Esophagus (tissue), 2 donors: ENCODE measurements around the gene CYB5B. TPM values are rescaled to one million over a fixed set of nuclear protein-coding genes. Genes with fewer than 3 reads are reported as not detected.

Experiments used
- H3K27ac ChIP-seq, 2 donors: one replicate each; pipeline ENCODE4 v1.5.1; 2013; ENCODE audit warnings: low read depth in 2 of 2, mild to moderate bottlenecking in 2 of 2, inconsistent platforms in 1 of 2, low read length in 1 of 2, moderate library complexity in 1 of 2
- H3K27me3 ChIP-seq, 2 donors: one replicate each; pipeline ENCODE4 v1.6.1; 2013; ENCODE audit warnings: low read length in 2 of 2, control low read depth in 1 of 2, mild to moderate bottlenecking in 1 of 2; ENCODE audit not compliant: insufficient read depth in 2 of 2, control insufficient read depth in 1 of 2
- H3K36me3 ChIP-seq, 2 donors: one replicate each; pipeline ENCODE4 v1.6.1; 2013; ENCODE audit warnings: low read length in 1 of 2; ENCODE audit not compliant: control insufficient read depth in 2 of 2, insufficient read depth in 2 of 2
- H3K4me1 ChIP-seq, 2 donors: one replicate each; pipeline ENCODE4 v1.6.1; 2013; ENCODE audit warnings: low read length in 1 of 2; ENCODE audit not compliant: control insufficient read depth in 2 of 2, insufficient read depth in 2 of 2
- H3K4me3 ChIP-seq, 2 donors: one replicate each; pipeline ENCODE4 v1.5.1; 2013; ENCODE audit warnings: low read length in 2 of 2, mild to moderate bottlenecking in 2 of 2, low read depth in 1 of 2, moderate library complexity in 1 of 2
- H3K9me3 ChIP-seq, 2 donors: one replicate each; pipeline ENCODE4 v1.6.1; 2013; ENCODE audit warnings: mild to moderate bottlenecking in 2 of 2, low read depth in 1 of 2, low read length in 1 of 2, moderate library complexity in 1 of 2; ENCODE audit not compliant: control insufficient read depth in 2 of 2, insufficient read depth in 1 of 2
- WGBS, 2 donors: extraction: QIAGEN DNeasy Blood & Tissue Kit; methylation state at CpG; one replicate each; pipeline ENCODE4 v1.1.7; 2013; 5-methylcytosine and 5-hydroxymethylcytosine counted together
- polyA plus RNA-seq, 2 donors: library from polyadenylated mRNA; stranded (reverse); fragments of 200-250 nt; gene quantifications; one replicate each; pipeline ENCODE4 v1.2.3, GENCODE V29; 2013
- donor health status: healthy with polysubstance abuse.
- donor health status: Bipolar disorder and iron deficiency.

The CYB5B gene
- polyA plus RNA-seq, 2 donors = 41.1 to 64.9 TPM

DNA sequence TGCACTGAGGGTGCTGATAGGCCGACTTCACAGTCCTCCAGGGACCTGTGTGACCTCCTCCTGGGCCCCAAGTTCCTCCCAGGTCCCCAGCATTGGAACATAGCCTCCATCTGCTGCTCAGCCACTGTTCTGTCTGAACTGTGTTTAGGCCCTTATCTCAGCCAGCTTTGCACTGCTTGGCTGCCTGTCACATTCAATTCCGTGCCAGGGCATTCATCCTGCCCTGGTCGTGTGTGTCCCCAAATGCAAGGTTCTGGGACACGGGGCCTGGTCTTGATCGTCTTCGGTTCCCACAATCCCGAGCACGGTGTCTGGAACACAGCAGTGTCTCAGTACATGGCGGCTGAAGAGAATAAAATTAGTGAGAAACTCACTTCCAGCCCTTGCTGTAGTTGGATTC, 71.4 kb downstream of the CYB5B start:
- peaks cover 0 to 1% of the 10 kb centered on the region in 2 donors for H3K4me1 ChIP-seq
- no peaks in the 10 kb centered on the region for H3K36me3 ChIP-seq
- H3K27me3 ChIP-seq = no peaks in the 10 kb centered on the region
- H3K4me3 ChIP-seq = no peak overlapping the region
- 80 to 85% methylated on average over 9 of the region's 9 CpGs for WGBS, 2 donors
- no peak overlapping the region for H3K27ac ChIP-seq
- H3K9me3 ChIP-seq = no peaks in the 10 kb centered on the region

DNA sequence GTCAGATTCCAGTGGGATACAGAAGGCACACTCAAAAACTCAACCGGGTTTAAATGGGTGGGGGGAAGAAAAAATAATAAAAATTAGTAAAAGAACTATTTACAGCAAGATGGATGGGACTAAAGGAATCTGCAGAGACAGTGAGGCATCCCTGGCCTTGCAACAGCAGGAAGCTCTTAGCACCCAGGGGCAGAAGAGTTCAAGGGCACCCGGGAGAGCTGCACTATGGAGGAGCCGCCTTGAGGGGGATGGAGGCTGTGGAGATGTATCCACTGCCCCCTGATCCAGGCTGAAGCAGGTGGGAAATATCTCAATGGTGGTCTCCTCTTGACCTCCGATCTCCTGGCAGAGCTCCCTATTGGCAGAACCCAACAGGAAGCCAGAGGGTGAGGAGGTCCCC, 72.0 kb downstream of the CYB5B start:
- no peak overlapping the region for H3K4me3 ChIP-seq
- H3K36me3 ChIP-seq = no peaks in the 10 kb centered on the region
- H3K4me1 ChIP-seq = peaks cover 0 to 1% of the 10 kb centered on the region in 2 donors
- H3K9me3 ChIP-seq = no peaks in the 10 kb centered on the region
- 84 to 88% methylated on average over 4 of the region's 4 CpGs for whole genome bisulfite sequencing, 2 donors
- H3K27me3 ChIP-seq = no peaks in the 10 kb centered on the region
- H3K27ac ChIP-seq = no peak overlapping the region

GRCh38 chr16:69496896-69497295, 72.5 kb downstream of the CYB5B start:
- H3K27me3 ChIP-seq = no peaks in the 10 kb centered on the region
- no peaks in the 10 kb centered on the region for H3K36me3 ChIP-seq
- H3K4me3 ChIP-seq = no peak overlapping the region
- H3K27ac ChIP-seq = no peak overlapping the region
- no peaks in the 10 kb centered on the region for H3K9me3 ChIP-seq
- 84 to 91% methylated on average over 5 of the region's 5 CpGs for WGBS, 2 donors
- peaks cover 0 to 1% of the 10 kb centered on the region in 2 donors for H3K4me1 ChIP-seq

- Histone ChIP-seq H3K4me3 (no peak overlapping the region), H3K9me3 (no peaks in the 10 kb centered on the region), H3K36me3 (no peaks in the 10 kb centered on the region), H3K27me3 (no peaks in the 10 kb centered on the region), H3K4me1 (peaks cover 0 to 1% of the 10 kb centered on the region in 2 donors), H3K27ac (no peak overlapping the region)
- 74 to 75% methylated on average over 16 of the region's 16 CpGs for WGBS, 2 donors
Measured at GRCh38 chr16:69497876-69498596, 73.6 kb downstream of the CYB5B start.

DNA sequence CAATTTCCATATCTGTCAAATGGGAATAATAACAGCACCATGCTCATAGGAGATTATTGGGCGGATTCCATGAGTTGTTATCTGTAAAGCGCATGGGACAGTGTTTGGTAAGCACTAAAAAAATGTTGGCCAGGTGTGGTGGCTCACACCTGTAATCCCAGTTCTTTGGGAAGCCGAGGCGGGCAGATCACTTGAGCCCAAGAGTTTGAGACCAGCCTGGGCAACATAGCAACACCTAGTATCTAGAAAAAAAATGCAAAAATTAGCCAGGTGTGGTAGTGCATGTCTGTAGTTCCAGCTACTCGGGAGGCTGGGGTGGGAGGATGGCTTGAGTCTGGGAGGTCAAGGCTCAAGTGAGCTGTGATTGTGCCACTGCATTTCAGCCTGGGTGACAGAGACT, 74.5 kb downstream of the CYB5B start:
- no peaks in the 10 kb centered on the region for H3K9me3 ChIP-seq
- H3K27ac ChIP-seq = no peak overlapping the region
- peaks cover 0 to 3% of the 10 kb centered on the region in 2 donors for H3K4me1 ChIP-seq
- no peaks in the 10 kb centered on the region for H3K36me3 ChIP-seq
- 94 to 96% methylated on average over 5 of the region's 5 CpGs for WGBS, 2 donors
- no peaks in the 10 kb centered on the region for H3K27me3 ChIP-seq
- H3K4me3 ChIP-seq = no peak overlapping the region

DNA sequence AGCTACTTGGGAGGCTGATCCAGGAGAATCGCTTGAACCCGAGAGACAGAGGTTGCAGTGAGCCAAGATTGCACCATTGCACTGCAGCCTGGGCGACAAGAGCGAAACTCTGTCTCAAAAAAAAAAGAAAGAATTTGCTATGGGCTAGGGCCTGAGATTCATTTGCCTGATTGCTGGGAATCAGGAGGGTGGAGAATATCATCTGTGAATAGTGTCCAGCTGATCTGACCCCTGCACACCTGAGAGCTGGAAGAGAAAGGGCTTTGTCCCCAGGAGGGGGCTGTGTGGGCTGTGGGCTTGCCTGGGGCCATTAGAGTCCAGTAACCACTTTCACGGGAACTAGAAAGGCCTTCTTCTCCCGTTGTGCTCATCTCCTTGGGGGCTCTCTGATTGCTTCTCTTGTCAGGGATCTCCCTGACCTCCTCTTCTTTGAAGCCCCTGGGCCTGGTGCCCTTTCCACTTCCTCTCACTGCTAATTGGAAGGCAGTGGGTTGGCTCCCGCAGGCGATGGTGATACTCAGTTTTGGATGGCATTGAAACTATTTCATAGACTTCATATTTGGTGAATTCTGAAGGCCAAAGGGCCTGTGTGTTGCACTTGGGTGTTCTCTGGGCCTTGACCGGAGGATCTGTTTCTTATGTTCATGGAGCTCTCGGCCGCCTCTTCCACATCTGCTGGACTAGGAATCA, 75.3 kb downstream of the CYB5B start:
- no peaks in the 10 kb centered on the region for H3K36me3 ChIP-seq
- H3K4me1 ChIP-seq = peaks cover 0 to 3% of the 10 kb centered on the region in 2 donors
- WGBS, 2 donors = 92 to 94% methylated on average over 11 of the region's 11 CpGs
- H3K9me3 ChIP-seq = no peaks in the 10 kb centered on the region
- no peaks in the 10 kb centered on the region for H3K27me3 ChIP-seq
- H3K27ac ChIP-seq = no peak overlapping the region
- H3K4me3 ChIP-seq = no peak overlapping the region

DNA sequence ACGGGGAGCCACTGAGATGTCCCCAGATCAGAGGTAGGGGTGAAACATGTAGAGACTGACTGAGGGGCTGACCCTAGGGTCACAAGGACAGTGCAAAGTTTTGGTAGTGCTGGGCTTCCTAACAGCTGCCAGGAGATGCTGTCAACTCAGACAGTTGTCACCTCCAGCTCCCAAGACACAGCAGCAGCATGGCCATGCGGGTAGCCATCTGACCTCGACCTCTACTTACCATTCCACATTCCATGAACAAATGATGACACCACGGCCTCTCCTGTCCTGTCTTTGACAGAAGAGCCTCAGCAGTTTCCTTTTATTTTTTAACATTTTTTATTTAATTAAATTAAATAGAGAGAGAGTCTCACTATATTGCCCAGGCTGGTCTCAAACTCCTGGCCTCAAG, 76.1 kb downstream of the CYB5B start:
- Histone ChIP-seq H3K9me3 (no peaks in the 10 kb centered on the region), H3K4me3 (no peak overlapping the region), H3K27ac (no peak overlapping the region), H3K36me3 (no peaks in the 10 kb centered on the region), H3K27me3 (no peaks in the 10 kb centered on the region), H3K4me1 (peaks cover 0 to 3% of the 10 kb centered on the region in 2 donors)
- WGBS, 2 donors = 90 to 98% methylated on average over 4 of the region's 4 CpGs

DNA sequence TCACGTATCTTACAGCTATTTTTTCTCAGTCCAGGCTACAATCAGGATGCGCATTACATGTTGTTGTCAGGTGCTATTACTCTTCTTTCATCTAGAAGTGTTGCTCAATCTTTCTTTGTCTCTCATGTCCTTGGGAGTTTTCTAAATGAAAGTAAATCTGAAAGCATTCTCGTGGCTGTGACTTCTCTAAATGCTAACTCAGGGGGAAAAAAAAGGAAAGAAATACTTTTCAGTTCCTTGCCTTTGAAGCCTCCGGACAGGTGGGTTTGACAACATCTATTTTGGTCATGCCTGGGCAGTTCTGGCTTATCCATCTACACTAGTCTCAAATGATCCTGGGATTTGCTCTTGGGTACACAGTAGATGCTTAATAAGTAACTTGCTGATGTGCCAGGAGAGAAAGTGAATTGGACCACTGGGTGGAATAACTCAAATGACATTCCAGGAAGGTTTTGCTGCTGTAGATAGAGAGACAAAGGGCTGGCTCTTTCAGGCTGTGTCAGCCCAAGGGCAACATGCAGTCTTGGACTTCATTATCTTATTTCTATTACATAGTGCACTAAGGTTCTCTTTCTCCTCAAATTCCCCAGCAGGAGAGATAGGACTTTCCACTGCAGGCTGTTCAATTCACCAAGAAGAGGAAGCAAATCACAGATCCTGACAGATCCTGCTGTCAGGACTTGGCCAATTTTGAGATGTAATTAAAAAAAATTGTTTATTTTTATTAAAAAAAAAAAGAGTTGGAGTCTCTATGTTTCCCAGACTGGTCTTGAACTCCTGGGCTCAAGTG, 77.7 kb downstream of the CYB5B start:
- H3K4me1 ChIP-seq = peaks cover 0 to 3% of the 10 kb centered on the region in 2 donors
- H3K9me3 ChIP-seq = no peaks in the 10 kb centered on the region
- no peaks in the 10 kb centered on the region for H3K27me3 ChIP-seq
- no peak overlapping the region for H3K27ac ChIP-seq
- no peaks in the 10 kb centered on the region for H3K36me3 ChIP-seq
- WGBS, 2 donors = 39 to 41% methylated on average over 4 of the region's 4 CpGs
- no peak overlapping the region for H3K4me3 ChIP-seq

GRCh38 chr16:69503244-69503643, 78.8 kb downstream of the CYB5B start:
- Histone ChIP-seq H3K27me3 (no peaks in the 10 kb centered on the region), H3K9me3 (no peaks in the 10 kb centered on the region), H3K36me3 (no peaks in the 10 kb centered on the region), H3K27ac (no peak overlapping the region), H3K4me3 (no peak overlapping the region), H3K4me1 (peaks cover 0 to 3% of the 10 kb centered on the region in 2 donors)
- WGBS, 2 donors = 87% methylated on average over 4 of the region's 4 CpGs
